ENCODE results near the gene MAST4. TPM values are rescaled to one million over a fixed set of nuclear protein-coding genes. Genes with fewer than 3 reads are reported as not detected.

Gene MAST4
- total and polyA plus RNA-seq, 2 of the 4 experiments (the other 2 are of a cell fraction): 4.8 to 6.8 TPM

DNA sequence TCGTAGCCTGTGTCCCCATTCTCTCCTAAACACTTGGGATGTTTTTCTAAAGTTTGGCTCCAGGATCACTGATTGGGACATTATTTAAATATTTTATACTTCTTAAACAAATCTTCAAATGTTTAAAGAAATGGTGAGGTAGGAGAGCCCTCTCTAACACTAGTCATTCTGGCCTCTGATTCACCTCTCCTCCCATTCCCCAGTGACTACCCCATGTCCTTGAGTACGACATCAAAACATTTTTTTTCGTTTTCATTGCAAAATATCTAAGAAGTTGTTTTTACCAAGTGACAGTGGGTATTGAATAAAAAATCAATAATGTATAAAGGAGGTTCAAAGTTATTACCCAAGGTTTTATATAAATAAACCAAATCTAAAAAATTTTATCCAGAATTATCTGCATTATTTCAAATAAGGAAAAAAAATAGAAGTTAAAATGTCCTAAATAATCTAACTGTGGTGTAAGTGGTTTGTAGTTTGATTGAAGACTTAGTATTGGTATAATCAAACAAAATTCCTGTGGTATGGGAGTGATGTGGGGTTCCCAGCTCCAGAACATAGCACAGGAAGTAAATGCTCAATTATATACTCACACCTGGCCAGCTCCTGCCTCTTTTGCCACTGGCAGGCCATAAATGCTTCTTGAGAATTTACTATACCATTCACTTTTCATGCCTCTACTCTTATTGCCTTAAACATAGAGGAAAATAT is 51.1 kb downstream of the MAST4 start:
- Histone ChIP-seq H3K18ac (ENCODE audit: low read depth, low read length) (no peak overlapping the region), H4K91ac (ENCODE audit: insufficient read depth, low read depth, low read length) (no peak overlapping the region), H4K8ac (ENCODE audit: low read depth in 2 of 2, low read length in 2 of 2) (no peak overlapping the region), H2BK120ac (ENCODE audit: low read depth, low read length) (no peak overlapping the region), H2AK5ac (ENCODE audit: low read depth, low read length) (no peak overlapping the region), H2BK20ac (ENCODE audit: low read depth, low read length) (no peak overlapping the region), H3K4me3 (ENCODE audit: insufficient read depth, low read depth, low read length) (no peak overlapping the region), H3K27me3 (ENCODE audit: control insufficient read depth, insufficient read depth, low read length) (no peaks in the 10 kb centered on the region), H3K9me1 (ENCODE audit: insufficient read depth, low read length) (no peaks in the 10 kb centered on the region), H3K79me1 (ENCODE audit: low read depth in 1 of 2, low read length in 2 of 2) (no peaks in the 10 kb centered on the region), H3K9me3 (ENCODE audit: control insufficient read depth, insufficient read depth, low read length) (no peaks in the 10 kb centered on the region), H2AK9ac (replicated peaks; ENCODE audit: low read depth, low read length, poor library complexity) (no peak overlapping the region), H3K4me1 (ENCODE audit: control insufficient read depth, insufficient read depth, low read length) (no peaks in the 10 kb centered on the region), H3K14ac (replicated peaks; ENCODE audit: low read depth, low read length) (no peak overlapping the region), H3K4ac (ENCODE audit: low read depth, low read length) (no peak overlapping the region), H4K20me1 (ENCODE audit: insufficient read depth, low read length) (no peaks in the 10 kb centered on the region), H3K56ac (ENCODE audit: extremely low read depth, insufficient read depth, low read length) (no peak overlapping the region), H2AFZ (replicated peaks; ENCODE audit: low read length, poor library complexity) (no peak overlapping the region), H3K23ac (ENCODE audit: low read depth, low read length) (no peak overlapping the region), H2BK5ac (ENCODE audit: low read depth, low read length, poor library complexity, severe bottlenecking) (no peak overlapping the region), H3K36me3 (ENCODE audit: control insufficient read depth, insufficient read depth, low read length) (no peaks in the 10 kb centered on the region), H2BK15ac (ENCODE audit: low read depth, low read length) (no peak overlapping the region), H4K5ac (ENCODE audit: low read depth, low read length) (no peak overlapping the region), H3K4me2 (ENCODE audit: low read depth, low read length) (no peak overlapping the region), H3K27ac (ENCODE audit: insufficient read depth, low read length) (no peak overlapping the region), H3K9ac (ENCODE audit: low read depth, low read length) (no peak overlapping the region)
- intact Hi-C loops (cut with micrococcal nuclease) (no loop called here), dilution Hi-C loops (cut with HindIII; ENCODE audit: low sequenced_read_pairs, unreplicated experiment) (no loop called here), in situ Hi-C loops (cut with MboI; ENCODE audit: low sequenced_read_pairs) (no loop called here)
- POLR2A ChIA-PET (ENCODE audit: unreplicated experiment): no interaction called here
- no TSS peak for BruUV-seq (replicated peaks)
- no CpG with 5 or more reads among the region's 3 CpGs for WGBS, 2 experiments (ENCODE audit: extremely low coverage in 2 of 2, insufficient read length in 1 of 2)
- CTCF ChIA-PET: no interaction called here
- no peak for TF ChIP-seq BHLHE40 (IDR thresholded peaks at IDR 0.05; ENCODE audit: low read depth, low read length)
- no peak for TF ChIP-seq FOS (IDR thresholded peaks at IDR 0.05; ENCODE audit: low read depth, low read length)
- no peak for TF ChIP-seq MAZ (IDR thresholded peaks at IDR 0.05; ENCODE audit: borderline replicate concordance, low read depth, low read length)
- TF ChIP-seq, protein P1, sequence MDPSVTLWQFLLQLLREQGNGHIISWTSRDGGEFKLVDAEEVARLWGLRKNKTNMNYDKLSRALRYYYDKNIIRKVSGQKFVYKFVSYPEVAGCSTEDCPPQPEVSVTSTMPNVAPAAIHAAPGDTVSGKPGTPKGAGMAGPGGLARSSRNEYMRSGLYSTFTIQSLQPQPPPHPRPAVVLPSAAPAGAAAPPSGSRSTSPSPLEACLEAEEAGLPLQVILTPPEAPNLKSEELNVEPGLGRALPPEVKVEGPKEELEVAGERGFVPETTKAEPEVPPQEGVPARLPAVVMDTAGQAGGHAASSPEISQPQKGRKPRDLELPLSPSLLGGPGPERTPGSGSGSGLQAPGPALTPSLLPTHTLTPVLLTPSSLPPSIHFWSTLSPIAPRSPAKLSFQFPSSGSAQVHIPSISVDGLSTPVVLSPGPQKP (IDR thresholded peaks at IDR 0.05; ENCODE audit: borderline replicate concordance, low read depth, low read length): no peak
- no peak for TF ChIP-seq POLR2A (IDR thresholded peaks at IDR 0.05; ENCODE audit: low read depth, low read length)
- TF ChIP-seq CHD1 (IDR thresholded peaks at IDR 0.05; ENCODE audit: low read depth, low read length): no peak
- TF ChIP-seq RFX5 (IDR thresholded peaks at IDR 0.05; ENCODE audit: low read depth, low read length): no peak
- TF ChIP-seq RCOR1 (IDR thresholded peaks at IDR 0.05; ENCODE audit: insufficient replicate concordance, low read length): no peak
- TF ChIP-seq SMC3 (IDR thresholded peaks at IDR 0.05; ENCODE audit: low read depth, low read length): no peak
- no peak for TF ChIP-seq MXI1 (IDR thresholded peaks at IDR 0.05; ENCODE audit: borderline replicate concordance, low read depth, low read length)
- TF ChIP-seq, protein P2, sequence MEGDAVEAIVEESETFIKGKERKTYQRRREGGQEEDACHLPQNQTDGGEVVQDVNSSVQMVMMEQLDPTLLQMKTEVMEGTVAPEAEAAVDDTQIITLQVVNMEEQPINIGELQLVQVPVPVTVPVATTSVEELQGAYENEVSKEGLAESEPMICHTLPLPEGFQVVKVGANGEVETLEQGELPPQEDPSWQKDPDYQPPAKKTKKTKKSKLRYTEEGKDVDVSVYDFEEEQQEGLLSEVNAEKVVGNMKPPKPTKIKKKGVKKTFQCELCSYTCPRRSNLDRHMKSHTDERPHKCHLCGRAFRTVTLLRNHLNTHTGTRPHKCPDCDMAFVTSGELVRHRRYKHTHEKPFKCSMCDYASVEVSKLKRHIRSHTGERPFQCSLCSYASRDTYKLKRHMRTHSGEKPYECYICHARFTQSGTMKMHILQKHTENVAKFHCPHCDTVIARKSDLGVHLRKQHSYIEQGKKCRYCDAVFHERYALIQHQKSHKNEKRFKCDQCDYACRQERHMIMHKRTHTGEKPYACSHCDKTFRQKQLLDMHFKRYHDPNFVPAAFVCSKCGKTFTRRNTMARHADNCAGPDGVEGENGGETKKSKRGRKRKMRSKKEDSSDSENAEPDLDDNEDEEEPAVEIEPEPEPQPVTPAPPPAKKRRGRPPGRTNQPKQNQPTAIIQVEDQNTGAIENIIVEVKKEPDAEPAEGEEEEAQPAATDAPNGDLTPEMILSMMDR (conservative IDR thresholded peaks at IDR 0.05; ENCODE audit: low read depth, low read length): no peak
- TF ChIP-seq CEBPB (IDR thresholded peaks at IDR 0.05; ENCODE audit: low read depth, low read length): no peak
- TF ChIP-seq MAFK (IDR thresholded peaks at IDR 0.05; ENCODE audit: low read depth, low read length): no peak
- no peak for TF ChIP-seq RAD21 (IDR thresholded peaks at IDR 0.05; ENCODE audit: low read length)
- no peak for TF ChIP-seq NFE2L2 (IDR thresholded peaks at IDR 0.05; ENCODE audit: low read depth, low read length)
- TF ChIP-seq, protein P3, sequence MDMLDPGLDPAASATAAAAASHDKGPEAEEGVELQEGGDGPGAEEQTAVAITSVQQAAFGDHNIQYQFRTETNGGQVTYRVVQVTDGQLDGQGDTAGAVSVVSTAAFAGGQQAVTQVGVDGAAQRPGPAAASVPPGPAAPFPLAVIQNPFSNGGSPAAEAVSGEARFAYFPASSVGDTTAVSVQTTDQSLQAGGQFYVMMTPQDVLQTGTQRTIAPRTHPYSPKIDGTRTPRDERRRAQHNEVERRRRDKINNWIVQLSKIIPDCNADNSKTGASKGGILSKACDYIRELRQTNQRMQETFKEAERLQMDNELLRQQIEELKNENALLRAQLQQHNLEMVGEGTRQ (IDR thresholded peaks at IDR 0.05; ENCODE audit: low read depth, low read length): no peak
- ATAC-seq (ENCODE audit: low read depth) (no peak), DNase-seq (no peak)

All from IMR-90 (cell line).